ENCODE measurements around the gene OR6J1. TPM values are rescaled to one million over a fixed set of nuclear protein-coding genes. Genes with fewer than 3 reads are reported as not detected.

The OR6J1 gene
- total RNA-seq, 1 donor from 2014 or later: not detected

DNA sequence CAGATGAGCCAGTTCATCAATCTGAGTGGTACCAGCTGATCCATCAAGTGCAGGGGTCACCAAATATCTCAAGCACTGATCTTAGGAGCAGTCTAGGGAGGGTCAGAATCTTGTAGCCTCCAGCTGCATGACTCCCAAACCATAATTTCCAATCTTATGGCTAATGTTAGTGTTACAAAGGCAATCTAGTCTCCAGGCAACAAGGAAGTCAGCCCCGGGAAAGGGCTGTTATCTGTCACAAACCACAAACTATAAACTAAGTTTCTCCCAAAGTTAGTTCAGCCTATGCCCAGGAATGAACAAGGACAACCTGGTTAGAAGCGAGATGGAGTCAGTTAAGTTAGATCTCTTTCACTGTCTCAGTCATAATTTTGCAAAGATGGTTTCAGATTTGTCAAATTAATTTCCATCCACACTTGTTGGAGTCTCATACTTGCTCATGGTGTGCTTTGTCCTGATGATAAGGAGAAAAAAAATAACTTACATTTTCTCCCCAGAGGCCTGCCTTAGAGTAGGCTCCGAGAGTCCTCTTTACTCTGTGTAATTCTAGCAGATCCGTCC, 49.9 kb downstream of the OR6J1 start:
- Histone ChIP-seq H3K4me1 (peaks cover 14% of the 10 kb centered on the region), H3K9me3 (no peaks in the 10 kb centered on the region), H3K4me3 (no peak overlapping the region), H3K36me3 (no peaks in the 10 kb centered on the region), H3K27me3 (no peaks in the 10 kb centered on the region), H3K27ac (no peak overlapping the region)
- no peak for DNase-seq (ENCODE audit: extremely low spot score in 2 of 2)
- intact Hi-C loops (cut with DNase I): no loop called here
- no peak for TF ChIP-seq POLR2AphosphoS5 (IDR thresholded peaks at IDR 0.05; ENCODE audit: insufficient read depth in 1 of 2, low read depth in 1 of 2)
- no peak for TF ChIP-seq POLR2A (IDR thresholded peaks at IDR 0.05)
- TF ChIP-seq, protein P1, sequence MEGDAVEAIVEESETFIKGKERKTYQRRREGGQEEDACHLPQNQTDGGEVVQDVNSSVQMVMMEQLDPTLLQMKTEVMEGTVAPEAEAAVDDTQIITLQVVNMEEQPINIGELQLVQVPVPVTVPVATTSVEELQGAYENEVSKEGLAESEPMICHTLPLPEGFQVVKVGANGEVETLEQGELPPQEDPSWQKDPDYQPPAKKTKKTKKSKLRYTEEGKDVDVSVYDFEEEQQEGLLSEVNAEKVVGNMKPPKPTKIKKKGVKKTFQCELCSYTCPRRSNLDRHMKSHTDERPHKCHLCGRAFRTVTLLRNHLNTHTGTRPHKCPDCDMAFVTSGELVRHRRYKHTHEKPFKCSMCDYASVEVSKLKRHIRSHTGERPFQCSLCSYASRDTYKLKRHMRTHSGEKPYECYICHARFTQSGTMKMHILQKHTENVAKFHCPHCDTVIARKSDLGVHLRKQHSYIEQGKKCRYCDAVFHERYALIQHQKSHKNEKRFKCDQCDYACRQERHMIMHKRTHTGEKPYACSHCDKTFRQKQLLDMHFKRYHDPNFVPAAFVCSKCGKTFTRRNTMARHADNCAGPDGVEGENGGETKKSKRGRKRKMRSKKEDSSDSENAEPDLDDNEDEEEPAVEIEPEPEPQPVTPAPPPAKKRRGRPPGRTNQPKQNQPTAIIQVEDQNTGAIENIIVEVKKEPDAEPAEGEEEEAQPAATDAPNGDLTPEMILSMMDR (IDR thresholded peaks at IDR 0.05): no peak

GRCh38 chr14:22593601-22594000, 50.6 kb downstream of the OR6J1 start:
- Histone ChIP-seq H3K4me3 (no peak overlapping the region), H3K27me3 (no peaks in the 10 kb centered on the region), H3K9me3 (no peaks in the 10 kb centered on the region), H3K4me1 (peaks cover 9% of the 10 kb centered on the region), H3K27ac (no peak overlapping the region), H3K36me3 (no peaks in the 10 kb centered on the region)
- TF ChIP-seq POLR2A (IDR thresholded peaks at IDR 0.05): no peak
- TF ChIP-seq, protein P1 (IDR thresholded peaks at IDR 0.05): no peak
- no peak for TF ChIP-seq POLR2AphosphoS5 (IDR thresholded peaks at IDR 0.05; ENCODE audit: insufficient read depth in 1 of 2, low read depth in 1 of 2)
- intact Hi-C loops (cut with DNase I): no loop called here
- DNase-seq (ENCODE audit: extremely low spot score in 2 of 2): no peak

GRCh38 chr14:22593189-22593588, 51.0 kb downstream of the OR6J1 start:
- Histone ChIP-seq H3K4me1 (peaks cover 12% of the 10 kb centered on the region), H3K27ac (no peak overlapping the region), H3K9me3 (no peaks in the 10 kb centered on the region), H3K27me3 (no peaks in the 10 kb centered on the region), H3K36me3 (no peaks in the 10 kb centered on the region), H3K4me3 (no peak overlapping the region)
- TF ChIP-seq POLR2AphosphoS5 (IDR thresholded peaks at IDR 0.05; ENCODE audit: insufficient read depth in 1 of 2, low read depth in 1 of 2): no peak
- TF ChIP-seq, protein P1 (IDR thresholded peaks at IDR 0.05): no peak
- no peak for TF ChIP-seq POLR2A (IDR thresholded peaks at IDR 0.05)
- DNase-seq (ENCODE audit: extremely low spot score in 2 of 2): no peak
- intact Hi-C loops (cut with DNase I): no loop called here

DNA sequence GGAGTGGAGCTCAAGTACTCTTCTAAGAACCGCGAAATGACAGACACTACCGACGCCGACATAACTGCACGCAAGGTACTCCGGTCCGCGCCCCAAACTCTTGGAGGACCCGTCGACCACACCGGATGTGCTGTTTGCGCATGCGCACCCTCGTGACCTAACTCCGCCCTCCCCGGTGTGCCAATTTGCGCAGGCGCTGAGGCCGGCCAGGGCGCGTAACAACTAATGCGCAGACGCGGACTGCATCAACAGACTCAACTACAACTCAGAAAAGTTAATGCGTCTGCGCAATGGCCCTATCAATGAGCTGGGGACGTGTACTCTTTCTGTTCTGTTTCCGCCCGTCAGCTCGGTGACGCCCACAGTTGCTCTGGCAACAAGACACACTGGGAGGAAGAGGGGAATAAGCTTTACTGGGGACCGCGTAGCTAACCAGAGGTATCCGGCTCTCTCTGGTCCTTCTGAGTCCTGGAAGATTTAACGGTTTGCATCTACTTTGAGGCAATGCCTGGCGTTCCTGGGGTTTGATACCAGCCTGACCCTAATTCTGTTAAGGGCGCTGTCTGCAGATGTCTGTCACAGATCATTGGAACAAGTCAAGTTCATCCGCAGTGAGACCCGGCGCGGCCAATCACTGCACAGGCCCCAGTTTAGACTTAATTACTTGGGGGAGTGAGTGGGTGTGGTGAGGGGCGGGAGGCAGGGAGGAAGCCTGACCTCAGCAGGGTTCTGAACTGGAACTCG, 54.9 kb downstream of the OR6J1 start, which contains the start of gene DAD1:
Gene DAD1, minus strand, starts transcription at position 129 of the 744 bp plus-strand sequence. Its CDS starts 67 bp downstream, at position 62.
- intact Hi-C loops (cut with DNase I): no loop called here

More for the DNA sequence above, 54.9 kb downstream of the OR6J1 start, which contains the start of gene DAD1:
- peak; percentile 99 to 100 for DNase-seq (ENCODE audit: extremely low spot score in 2 of 2)
- Histone ChIP-seq H3K27ac (peak within 1 kb of the TSS; percentile 89), H3K9me3 (no peaks in the 10 kb centered on the region), H3K36me3 (no peaks in the 10 kb centered on the region), H3K27me3 (no peaks in the 10 kb centered on the region), H3K4me1 (peaks cover 51% of the 10 kb centered on the region), H3K4me3 (peak within 1 kb of the TSS; percentile 58 to 70)
- TF ChIP-seq POLR2AphosphoS5 (IDR thresholded peaks at IDR 0.05; ENCODE audit: insufficient read depth in 1 of 2, low read depth in 1 of 2) (peak; percentile 98 to 99), POLR2A (IDR thresholded peaks at IDR 0.05) (peak; percentile 47 to 92)
- TF ChIP-seq, protein P1 (IDR thresholded peaks at IDR 0.05): peak in 1 of 3 experiments; percentile 20

Measured in vagina (tissue), 2 donors.